Stimulated activated CD8-positive, alpha-beta memory T cell treated with anti-CD3 and anti-CD28 coated beads, Interleukin-15, amount 100 ng/mL, for 4 hours (primary cell): ENCODE results near the gene DNAJC2.

ENCODE experiments used
- DNase-seq, 2 donors: peaks; one replicate each; pipeline ENCODE4 v3.0.0-alpha.2; 2020; ENCODE audit warnings: low read depth in 2 of 2

The DNAJC2 gene

GRCh38 chr7:103344453-103345149 is at the start of gene DNAJC2:
Gene DNAJC2 (minus strand): TSS chr7:103344767. CDS start chr7:103344622, 145 bp downstream.
- DNase-seq: peak; percentile 70 to 80

GRCh38 chr7:103391976-103392375 is 47.4 kb upstream of the DNAJC2 start:
- DNase-seq: no peak

GRCh38 chr7:103391150-103391549 is 46.6 kb upstream of the DNAJC2 start:
- DNase-seq: no peak

GRCh38 chr7:103389263-103389662 is 44.7 kb upstream of the DNAJC2 start:
- no peak for DNase-seq

- no peak for DNase-seq
Observed at GRCh38 chr7:103388469-103389140, 44.0 kb upstream of the DNAJC2 start.

GRCh38 chr7:103387242-103387641 is 42.7 kb upstream of the DNAJC2 start:
- no peak for DNase-seq

- DNase-seq: no peak
Observed at GRCh38 chr7:103382032-103382402, 37.5 kb upstream of the DNAJC2 start.

- no peak for DNase-seq
Observed at GRCh38 chr7:103381280-103382031, 36.9 kb upstream of the DNAJC2 start.

GRCh38 chr7:103380395-103381191 is 36.0 kb upstream of the DNAJC2 start:
- DNase-seq: no peak

GRCh38 chr7:103379270-103379975 is 34.9 kb upstream of the DNAJC2 start:
- no peak for DNase-seq

GRCh38 chr7:103373866-103374643 is 29.5 kb upstream of the DNAJC2 start:
- no peak for DNase-seq

GRCh38 chr7:103369432-103369831 is 24.9 kb upstream of the DNAJC2 start:
- DNase-seq: no peak

- no peak for DNase-seq
Observed at GRCh38 chr7:103349805-103350204, 5.2 kb upstream of the DNAJC2 start.

- DNase-seq: no peak
Observed at GRCh38 chr7:103348959-103349358, 4.4 kb upstream of the DNAJC2 start.

GRCh38 chr7:103348452-103348851 is 3.9 kb upstream of the DNAJC2 start:
- DNase-seq: no peak

GRCh38 chr7:103347507-103348267 is 3.1 kb upstream of the DNAJC2 start, which contains the start of gene PSMC2:
Gene PSMC2 (plus strand): TSS chr7:103347643. CDS start chr7:103347712, 69 bp downstream.
- peak; percentile 57 to 69 for DNase-seq

GRCh38 chr7:103346396-103346795 is 1.8 kb upstream of the DNAJC2 start:
- DNase-seq: no peak

- DNase-seq: peak; percentile 20 to 24
Observed at GRCh38 chr7:103343758-103344452, 662 bp downstream of the DNAJC2 start.

GRCh38 chr7:103343332-103343731 is 1.2 kb downstream of the DNAJC2 start:
- DNase-seq: no peak
